Activated CD8-positive, alpha-beta T cell treated with anti-CD3 and anti-CD28 coated beads for 36 hours (primary cell): ENCODE results near the gene TBC1D2B. TPM values are rescaled to one million over a fixed set of nuclear protein-coding genes. Genes with fewer than 3 reads are reported as not detected.

Experiments used
- ATAC-seq: fragments of 200-7000 bp; cut with Tn5 transposase; one replicate; pipeline ENCODE4 v1.10.0; 2021; ENCODE audit warnings: mild to moderate bottlenecking, moderate library complexity
- CTCF ChIA-PET: fragments of 350-600 bp; sonication (Branson Sonifier 250); formaldehyde crosslinking; loops from one replicate; lab custom pipeline; 2021; ENCODE audit warnings: antibody characterized with exemption; lab: Charles Lee
- POLR2A ChIA-PET: fragments of 350-600 bp; sonication (Branson Sonifier 250); formaldehyde crosslinking; loops from one replicate; lab custom pipeline; 2021; ENCODE audit warnings: antibody characterized with exemption; lab: Charles Lee
- DNase-seq: peaks from one replicate; pipeline ENCODE4 v3.0.0-alpha.2; 2020
- H3K27ac Mint-ChIP-seq: one replicate; pipeline ENCODE4 v1.8.0; 2021; ENCODE audit warnings: mild to moderate bottlenecking, mixed read lengths
- H3K27me3 Mint-ChIP-seq: one replicate; pipeline ENCODE4 v1.8.0; 2021; ENCODE audit warnings: mixed read lengths
- H3K36me3 Mint-ChIP-seq: one replicate; pipeline ENCODE4 v1.8.0; 2021; ENCODE audit warnings: low read depth, mixed read lengths
- H3K4me1 Mint-ChIP-seq: one replicate; pipeline ENCODE4 v1.8.0; 2021; ENCODE audit warnings: low read depth, mixed read lengths
- H3K4me3 Mint-ChIP-seq: one replicate; pipeline ENCODE4 v1.8.0; 2021; ENCODE audit warnings: mild to moderate bottlenecking, moderate library complexity, mixed read lengths
- H3K9me3 Mint-ChIP-seq: one replicate; pipeline ENCODE4 v1.8.0; 2021; ENCODE audit warnings: mixed read lengths
- intact Hi-C: fragments of 100-400 bp; cut with micrococcal nuclease; formaldehyde crosslinking; loops from one replicate; pipeline ENCODE4 v1.10.0; 2022
- total RNA-seq, 2 experiments: library from RNA; stranded (reverse); gene quantifications; one replicate each; pipeline ENCODE4 v1.2.3, GENCODE V29; 2021
- TF ChIP-seq, protein P1 (sequence below): fragments of 200-600 bp; IDR thresholded peaks from one replicate; pipeline ENCODE4 v1.8.0; 2022; ENCODE audit warnings: antibody characterized with exemption, mild to moderate bottlenecking

TBC1D2B gene
- total RNA-seq, 2 experiments from 2014 or later = 62.9 to 65.7 TPM

DNA sequence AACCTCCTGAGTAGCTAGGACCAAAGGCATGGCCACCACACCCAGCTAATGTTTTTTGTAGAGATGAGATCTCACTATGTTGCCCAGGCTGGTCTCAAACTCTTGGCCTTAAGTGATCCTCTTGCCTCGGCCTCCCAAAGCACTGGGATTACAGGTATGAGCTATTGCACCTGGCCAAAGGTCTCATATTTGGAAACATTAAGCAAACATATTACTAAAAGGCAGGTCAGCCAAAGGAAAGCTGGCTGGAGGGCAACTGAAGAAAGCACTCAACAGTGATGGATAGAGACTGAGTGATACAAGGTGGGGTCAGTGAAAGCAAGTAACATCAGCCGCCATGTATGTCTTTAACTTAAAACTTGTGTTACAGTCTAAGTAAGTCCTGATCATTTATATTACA lies 57.5 kb downstream of the TBC1D2B start:
- no peak for ATAC-seq
- H3K4me1 Mint-ChIP-seq = peaks cover 14% of the 10 kb centered on the region
- TF ChIP-seq, protein P1, sequence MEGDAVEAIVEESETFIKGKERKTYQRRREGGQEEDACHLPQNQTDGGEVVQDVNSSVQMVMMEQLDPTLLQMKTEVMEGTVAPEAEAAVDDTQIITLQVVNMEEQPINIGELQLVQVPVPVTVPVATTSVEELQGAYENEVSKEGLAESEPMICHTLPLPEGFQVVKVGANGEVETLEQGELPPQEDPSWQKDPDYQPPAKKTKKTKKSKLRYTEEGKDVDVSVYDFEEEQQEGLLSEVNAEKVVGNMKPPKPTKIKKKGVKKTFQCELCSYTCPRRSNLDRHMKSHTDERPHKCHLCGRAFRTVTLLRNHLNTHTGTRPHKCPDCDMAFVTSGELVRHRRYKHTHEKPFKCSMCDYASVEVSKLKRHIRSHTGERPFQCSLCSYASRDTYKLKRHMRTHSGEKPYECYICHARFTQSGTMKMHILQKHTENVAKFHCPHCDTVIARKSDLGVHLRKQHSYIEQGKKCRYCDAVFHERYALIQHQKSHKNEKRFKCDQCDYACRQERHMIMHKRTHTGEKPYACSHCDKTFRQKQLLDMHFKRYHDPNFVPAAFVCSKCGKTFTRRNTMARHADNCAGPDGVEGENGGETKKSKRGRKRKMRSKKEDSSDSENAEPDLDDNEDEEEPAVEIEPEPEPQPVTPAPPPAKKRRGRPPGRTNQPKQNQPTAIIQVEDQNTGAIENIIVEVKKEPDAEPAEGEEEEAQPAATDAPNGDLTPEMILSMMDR = no peak
- H3K27ac Mint-ChIP-seq = no peak overlapping the region
- no peaks in the 10 kb centered on the region for H3K27me3 Mint-ChIP-seq
- H3K4me3 Mint-ChIP-seq = no peak overlapping the region
- no peaks in the 10 kb centered on the region for H3K9me3 Mint-ChIP-seq
- POLR2A ChIA-PET = interaction anchor here (0.8 to 2.3 kb wide), 3 partner anchors 9 to 368 kb away, joined by 3 to 9 read pairs (median 3); no protein-coding TSS in a partner anchor
- CTCF ChIA-PET = interaction anchor here (1.6 to 2.1 kb wide), 4 partner anchors 12 to 88 kb away, joined by 5 to 12 read pairs (median 7); no protein-coding TSS in a partner anchor
- intact Hi-C loops = no loop called here
- no peak for DNase-seq
- peaks cover 50% of the 10 kb centered on the region for H3K36me3 Mint-ChIP-seq

DNA sequence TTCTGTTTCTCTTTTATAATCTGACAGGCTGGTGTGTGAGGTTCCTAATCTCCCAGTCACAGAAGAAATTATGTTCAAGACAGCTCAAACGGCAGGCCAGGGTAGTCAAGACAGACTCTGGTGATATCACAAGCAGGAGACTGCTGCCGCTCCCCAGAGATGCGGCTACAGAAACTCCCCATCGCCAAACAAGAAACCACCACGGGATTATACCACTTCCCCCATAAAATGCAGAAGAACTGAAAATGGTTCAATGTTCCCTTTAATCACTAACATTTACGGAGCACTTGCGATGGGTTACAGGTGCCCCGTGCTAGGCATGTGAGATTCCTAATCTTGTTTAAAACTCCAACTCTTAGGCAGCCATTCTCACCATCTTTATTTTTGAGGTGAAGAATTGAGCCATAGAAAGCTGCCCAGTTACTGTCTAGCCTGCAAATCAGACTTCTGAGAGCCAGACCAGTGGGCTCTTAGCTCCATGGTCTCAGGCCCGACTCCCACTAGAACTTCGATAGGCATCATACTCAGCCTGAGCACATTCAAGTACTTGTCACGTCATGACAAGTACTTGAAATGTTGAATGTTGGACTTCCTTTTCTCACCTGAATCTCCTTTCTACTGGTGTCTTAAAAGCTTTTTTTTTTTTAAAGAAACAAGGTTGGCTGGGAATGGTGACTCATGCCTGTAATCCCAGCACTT lies 58.4 kb downstream of the TBC1D2B start:
- H3K27ac Mint-ChIP-seq = peak overlapping the region; percentile 25
- intact Hi-C loops = no loop called here

DNA sequence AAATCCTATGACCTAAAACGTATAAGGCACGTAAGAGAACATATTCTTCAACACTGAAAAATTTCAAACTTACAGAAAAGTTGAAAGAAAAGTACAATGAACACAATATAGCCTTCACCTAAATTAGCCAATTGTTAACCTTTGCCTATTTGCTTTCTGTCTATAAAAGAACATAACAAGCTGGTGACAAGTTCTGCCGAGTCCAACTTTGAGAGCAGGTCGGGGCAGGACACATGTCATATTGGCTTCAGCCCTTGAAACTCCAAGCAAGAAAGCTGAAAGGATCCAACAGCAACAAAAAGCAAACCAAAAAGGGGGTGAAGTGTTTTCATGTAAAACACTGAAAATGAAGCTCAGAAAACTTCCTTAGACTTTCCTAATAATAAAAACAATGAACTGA lies 59.1 kb downstream of the TBC1D2B start:
- ChIA-PET CTCF (interaction anchor here (1.2 to 2.9 kb wide), 9 partner anchors 14 to 223 kb away, joined by 3 to 12 read pairs (median 6); no protein-coding TSS in a partner anchor), POLR2A (interaction anchor here (0.9 to 2.3 kb wide), 3 partner anchors 17 to 44 kb away, joined by 3 to 9 read pairs (median 3); no protein-coding TSS in a partner anchor)
- Mint-ChIP-seq H3K9me3 (no peaks in the 10 kb centered on the region), H3K27ac (no peak overlapping the region), H3K4me1 (peaks cover 14% of the 10 kb centered on the region), H3K27me3 (no peaks in the 10 kb centered on the region), H3K4me3 (no peak overlapping the region), H3K36me3 (peaks cover 43% of the 10 kb centered on the region)
- intact Hi-C loops = no loop called here
- TF ChIP-seq, protein P1 = no peak
- DNase-seq = no peak
- ATAC-seq = no peak

More for the DNA sequence above, 58.4 kb downstream of the TBC1D2B start:
- peaks cover 45% of the 10 kb centered on the region for H3K36me3 Mint-ChIP-seq
- no peaks in the 10 kb centered on the region for H3K27me3 Mint-ChIP-seq
- ChIA-PET POLR2A (interaction anchor here (0.7 to 2.3 kb wide), 6 partner anchors 10 to 369 kb away, joined by 3 to 9 read pairs (median 3); no protein-coding TSS in a partner anchor), CTCF (interaction anchor here (1.2 to 2.9 kb wide), 8 partner anchors 13 to 222 kb away, joined by 3 to 12 read pairs (median 6); no protein-coding TSS in a partner anchor)
- ATAC-seq (peak; percentile 69), DNase-seq (peak; percentile 30)
- H3K4me1 Mint-ChIP-seq = peaks cover 14% of the 10 kb centered on the region
- TF ChIP-seq, protein P1 = no peak
- no peaks in the 10 kb centered on the region for H3K9me3 Mint-ChIP-seq
- no peak overlapping the region for H3K4me3 Mint-ChIP-seq

DNA sequence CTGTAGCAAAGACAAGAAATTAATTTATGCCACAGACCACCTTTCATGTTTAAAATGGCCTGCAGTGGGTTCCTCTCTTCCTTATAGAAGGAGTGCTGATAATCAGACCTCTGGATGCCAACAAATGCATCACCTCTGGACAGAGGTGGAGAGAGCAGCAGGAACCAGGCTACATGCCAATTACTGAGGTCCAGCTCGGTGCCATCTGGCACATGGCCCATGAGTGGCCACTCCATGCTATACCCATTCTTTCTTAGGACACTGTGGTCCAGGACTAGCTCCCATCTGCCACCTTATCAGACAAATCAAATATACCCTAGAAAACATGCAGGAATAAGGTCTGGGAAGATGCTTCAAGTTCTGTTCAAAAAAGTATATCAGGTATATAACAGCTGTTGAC lies 60.7 kb downstream of the TBC1D2B start:
- TF ChIP-seq, protein P1 = no peak
- no peak overlapping the region for H3K27ac Mint-ChIP-seq
- peaks cover 55% of the 10 kb centered on the region for H3K36me3 Mint-ChIP-seq
- no peaks in the 10 kb centered on the region for H3K9me3 Mint-ChIP-seq
- intact Hi-C loops = no loop called here
- DNase-seq (no peak), ATAC-seq (no peak)
- H3K27me3 Mint-ChIP-seq = no peaks in the 10 kb centered on the region
- H3K4me3 Mint-ChIP-seq = no peak overlapping the region
- POLR2A ChIA-PET = no interaction called here
- CTCF ChIA-PET = interaction anchor here (1.3 to 3.1 kb wide), 5 partner anchors 16 to 96 kb away, joined by 4 to 12 read pairs (median 6); no protein-coding TSS in a partner anchor
- peaks cover 14% of the 10 kb centered on the region for H3K4me1 Mint-ChIP-seq

DNA sequence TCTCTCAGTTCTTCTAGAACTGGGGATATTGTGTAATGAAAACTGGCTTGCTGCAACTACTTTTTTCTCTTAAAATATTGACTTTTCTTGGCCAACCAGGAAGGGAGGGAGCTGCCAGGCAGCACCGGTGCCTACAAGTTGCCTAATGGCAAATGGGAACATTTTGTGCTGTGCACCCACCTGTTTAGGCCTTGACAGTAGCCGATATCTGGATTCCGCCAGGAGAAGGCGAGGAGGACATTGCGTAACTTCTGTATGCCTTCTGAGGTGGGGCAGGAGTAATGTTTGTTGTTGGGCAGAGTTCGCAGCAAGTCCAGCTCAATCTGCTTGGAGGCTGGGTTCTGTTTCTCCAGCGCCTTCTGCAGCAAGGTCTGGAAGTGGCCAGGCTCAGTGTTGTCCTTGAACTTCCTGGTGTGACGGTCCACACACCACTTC lies 64.9 kb downstream of the TBC1D2B start:
- TF ChIP-seq, protein P1 = no peak
- DNase-seq = no peak
- Mint-ChIP-seq H3K9me3 (no peaks in the 10 kb centered on the region), H3K27me3 (no peaks in the 10 kb centered on the region), H3K4me1 (no peaks in the 10 kb centered on the region), H3K36me3 (peaks cover 42% of the 10 kb centered on the region), H3K27ac (no peak overlapping the region), H3K4me3 (no peak overlapping the region)
- CTCF ChIA-PET = interaction anchor here (1.4 to 1.8 kb wide), 2 partner anchors 58 to 96 kb away, joined by 4 to 9 read pairs; no protein-coding TSS in a partner anchor
- intact Hi-C loops = no loop called here
- POLR2A ChIA-PET = no interaction called here
- no peak for ATAC-seq
